K562 (cell line): ENCODE data around the gene HRH1. TPM values are rescaled to one million over a fixed set of nuclear protein-coding genes. Genes with fewer than 3 reads are reported as not detected.
A peak's percentile ranks its signal among the peaks of the same experiment; 100 is the strongest.
"Not testable (repeated sequence)": the region's sequence is repeated elsewhere in the genome, so short reads cannot be mapped to it uniquely, and the experiment has no call there.

Source experiments
- ATAC-seq: fragments of 200-7000 bp; cut with Tn5 transposase; 3 replicates; pipeline ENCODE4 v1.9.1; 2020; ENCODE audit warnings: moderate library complexity
- BruUV-seq: library from RNA; stranded (reverse); fragments of 400-500 nt; replicated peaks from 2 replicates; lab custom pipeline; 2021; lab: Mats Ljungman, UMichigan
- CTCF ChIA-PET: fragments of 300-600 bp; formaldehyde crosslinking; extraction: SDS; loops from one replicate; lab custom pipeline; 2021; ENCODE audit warnings: low intra/inter-chr PET ratio; lab: Yijun Ruan, JAX
- POLR2A ChIA-PET: fragments of 300-600, 350-650 bp; sonication (Branson Sonifier 250); formaldehyde crosslinking; extraction: SDS; loops from one replicate; lab custom pipeline; 2021; ENCODE audit warnings: antibody characterized with exemption, inconsistent platforms; lab: Yijun Ruan, JAX
- DNase-seq, 4 experiments: peaks; one replicate each; pipeline versions ENCODE4 v3.0.0 to v3.0.0-alpha.2; 2011 to 2018; ENCODE audit warnings: low spot score in 3 of 4, mixed read lengths in 3 of 4; ENCODE audit errors: extremely low read depth in 1 of 4
- FAIRE-seq: peaks from 2 replicates; lab custom pipeline; 2011; peaks lifted over from hg19 to GRCh38; lab: Jason Lieb, UNC
- H2AFZ ChIP-seq: 2 replicates; pipeline ENCODE4 v1.6.0; 2011; ENCODE audit warnings: low read depth, low read length, control low read depth, inconsistent platforms
- H3K27ac ChIP-seq: fragments of 200-600 bp; 3 replicates; pipeline ENCODE4 v1.8.0; 2011; ENCODE audit warnings: low read depth, mild to moderate bottlenecking, control low read depth, inconsistent platforms, low read length, moderate library complexity, mixed read lengths; ENCODE audit errors: extremely low read depth
- H3K27me3 ChIP-seq, 2 experiments: fragments of 300-600 bp in 1 of 2; 2 replicates in 1 of 2; 3 replicates in 1 of 2; pipeline versions ENCODE4 v1.6.0 to v1.8.0; 2011; ENCODE audit warnings: inconsistent platforms in 2 of 2, low read length in 2 of 2, mild to moderate bottlenecking in 1 of 2, mixed read lengths in 1 of 2, moderate library complexity in 1 of 2; ENCODE audit not compliant: control insufficient read depth in 2 of 2, insufficient read depth in 2 of 2
- H3K36me3 ChIP-seq: fragments of 300-600 bp; 3 replicates; pipeline ENCODE4 v1.8.0; 2011; ENCODE audit warnings: mild to moderate bottlenecking, low read length, inconsistent platforms; ENCODE audit not compliant: control insufficient read depth, insufficient read depth
- H3K4me1 ChIP-seq, 2 experiments: fragments of 200-600 bp in 1 of 2; replicated peaks in 1 of 2; 2 replicates in 1 of 2; 3 replicates in 1 of 2; pipeline versions ENCODE4 v1.5.1 to v1.8.0; 2011; ENCODE audit warnings: inconsistent platforms in 2 of 2, low read length in 2 of 2, mild to moderate bottlenecking in 1 of 2, mixed read lengths in 1 of 2, moderate library complexity in 1 of 2; ENCODE audit not compliant: control insufficient read depth in 2 of 2, insufficient read depth in 2 of 2
- H3K4me2 ChIP-seq: 2 replicates; pipeline ENCODE4 v1.6.1; 2011; ENCODE audit warnings: low read length, control low read depth, inconsistent platforms, mixed read lengths; ENCODE audit not compliant: insufficient read depth
- H3K4me3 ChIP-seq: fragments of 200-600 bp; sonication (generic), shearing (Covaris generic); 2 replicates; pipeline ENCODE4 v1.5.1; 2016; ENCODE audit warnings: control low read depth, inconsistent platforms
- H3K79me2 ChIP-seq: fragments of 200-600 bp; 3 replicates; pipeline ENCODE4 v1.8.0; 2011; ENCODE audit warnings: low read length, inconsistent platforms; ENCODE audit not compliant: control insufficient read depth, insufficient read depth
- H3K9ac ChIP-seq, 2 experiments: 2 replicates each; pipeline versions ENCODE4 v1.6.0 to v1.6.1; 2011; ENCODE audit warnings: low read depth in 2 of 2, low read length in 2 of 2, control low read depth in 1 of 2, inconsistent platforms in 1 of 2, mild to moderate bottlenecking in 1 of 2, mixed read lengths in 1 of 2; ENCODE audit not compliant: insufficient read depth in 1 of 2
- H3K9me1 ChIP-seq: one replicate; pipeline ENCODE4 v1.6.0; 2011; ENCODE audit warnings: inconsistent platforms, mild to moderate bottlenecking, low read length, moderate library complexity; ENCODE audit not compliant: control insufficient read depth, insufficient read depth
- H3K9me3 ChIP-seq: replicated peaks from 2 replicates; pipeline ENCODE4 v1.5.1; 2011; ENCODE audit warnings: low read depth, low read length, inconsistent platforms; ENCODE audit not compliant: control insufficient read depth, insufficient read depth
- H4K20me1 ChIP-seq: replicated peaks from 2 replicates; pipeline ENCODE4 v1.6.1; 2011; ENCODE audit warnings: low read length, inconsistent platforms, mixed read lengths; ENCODE audit not compliant: control insufficient read depth, insufficient read depth
- CBX2 ChIP-seq: fragments of 200-600 bp; sonication (generic); IDR thresholded peaks from one replicate; pipeline ENCODE4 v1.6.1; 2012; ENCODE audit warnings: mild to moderate bottlenecking, low read length, inconsistent platforms; ENCODE audit not compliant: insufficient read depth, poor library complexity, severe bottlenecking
- JUND ChIP-seq, 2 experiments: IDR thresholded peaks; 2 replicates in 1 of 2; 3 replicates in 1 of 2; pipeline ENCODE4 v1.6.1; 2011; ENCODE audit warnings: borderline replicate concordance in 2 of 2, low read depth in 2 of 2, low read length in 2 of 2, improper control_type of control experiment in 1 of 2, missing biosample characterization in 1 of 2, missing genetic modification characterization in 1 of 2, missing genetic modification reagents in 1 of 2
- PYGO2 ChIP-seq: fragments of 450-650 bp; IDR thresholded peaks from 2 replicates; pipeline ENCODE4 v1.6.1; 2016; ENCODE audit warnings: mild to moderate bottlenecking, missing genetic modification characterization, moderate library complexity, missing compliant biosample characterization
- RNF2 ChIP-seq: sonication (generic); IDR thresholded peaks from 2 replicates; pipeline ENCODE4 v1.6.1; 2016
- SPI1 ChIP-seq: IDR thresholded peaks from 2 replicates; pipeline ENCODE4 v1.6.1; 2011; ENCODE audit warnings: low read depth, low read length, control low read depth, borderline replicate concordance
- ZNF766 ChIP-seq: fragments of 200-800 bp; sonication (Bioruptor generic); conservative IDR thresholded peaks from 2 replicates; pipeline ENCODE4 v1.6.1; 2016; ENCODE audit warnings: missing genetic modification characterization, missing compliant biosample characterization
- WGBS: fragments of 100-300 bp; shearing (Covaris generic); methylation state at CpG from one replicate; pipeline ENCODE4 v1.1.6; 2016; ENCODE audit warnings: low coverage, mixed read lengths; ENCODE audit not compliant: insufficient coverage; ENCODE audit errors: missing lambda C conversion rate; 5-methylcytosine and 5-hydroxymethylcytosine counted together
- in situ Hi-C: fragments of 300-500 bp; cut with MboI; formaldehyde crosslinking; loops from 4 replicates; pipeline ENCODE4 v1.15.0; 2018; ENCODE audit warnings: inconsistent platforms, mixed read lengths
- intact Hi-C: fragments of 100-400 bp; cut with micrococcal nuclease; formaldehyde crosslinking; loops from 2 replicates; pipeline ENCODE4 v1.14.2; 2022
- polyA plus RNA-seq, 8 experiments: library from polyadenylated mRNA; depleted of rRNA in 4 of 8; stranded (reverse) in 5 of 8; unstranded in 3 of 8; fragments of >200 nt; fragmentation: Nextera tagmentation in 2 of 8; fragmentation: Illumina TruSeq in 1 of 8; extraction: Ambion mirVana in 2 of 8; extraction: Trizol in 1 of 8; gene quantifications; 2 replicates each; pipeline versions ENCODE4 v1.2.1 to v1.2.3, GENCODE V29; 2011 to 2014; ENCODE audit warnings: inconsistent platforms in 1 of 8, missing spikeins in 1 of 8
- total RNA-seq, 7 experiments: library from RNA; depleted of rRNA in 6 of 7; stranded (reverse); fragments of >200 nt in 6 of 7; fragmentation: Illumina TruSeq in 2 of 7; extraction: Trizol in 2 of 7; gene quantifications; 2 replicates each; pipeline versions ENCODE4 v1.2.1 to v1.2.3, GENCODE V29; 2011 to 2021; ENCODE audit warnings: low replicate concordance in 1 of 7

HRH1 gene
- total and polyA plus RNA-seq, 9 of the 15 experiments (the other 6 are each of a cell fraction or from before 2014, with no cell fraction given): 0.03 to 0.15 (median 0.06) TPM; not detected in 1

DNA sequence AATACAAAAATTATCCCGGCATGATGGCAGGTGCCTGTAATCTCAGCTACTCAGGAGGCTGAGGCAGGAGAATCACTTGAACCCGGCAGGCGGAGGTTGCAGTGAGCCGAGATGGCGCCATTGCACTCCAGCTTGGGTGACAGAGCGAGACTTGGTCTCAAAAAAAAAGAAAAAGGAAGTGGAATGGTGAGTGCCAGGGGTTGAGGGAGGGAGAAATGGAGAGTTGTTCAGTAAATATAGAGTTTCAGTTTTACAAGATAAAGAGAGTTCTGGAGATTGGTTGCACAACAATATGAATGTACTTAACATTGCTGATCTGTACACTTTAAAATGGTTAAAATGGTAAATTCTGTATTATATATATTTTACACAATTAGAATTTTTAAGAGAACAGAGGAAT is 63.1 kb downstream of the HRH1 start:
- H4K20me1 ChIP-seq, H2AFZ ChIP-seq, ATAC-seq, POLR2A ChIA-PET, H3K36me3 ChIP-seq, in situ Hi-C loops, H3K9ac ChIP-seq, DNase-seq, H3K4me3 ChIP-seq, FAIRE-seq, intact Hi-C loops, BruUV-seq, H3K9me1 ChIP-seq, H3K79me2 ChIP-seq, H3K4me2 ChIP-seq, H3K9me3 ChIP-seq, H3K27ac ChIP-seq, H3K4me1 ChIP-seq: not testable (repeated sequence)
- WGBS: 4% methylated on average over 6 of the region's 6 CpGs
- H3K27me3 ChIP-seq: peaks cover 37 to 48% of the 10 kb centered on the region in 2 experiments
- TF ChIP-seq SPI1: peak; percentile 56; the same call in 1 of the 2 replicates
- CTCF ChIA-PET: interaction anchor here (0.6 kb wide), 1 partner anchor 16 kb away, joined by 4 read pairs; no protein-coding TSS in a partner anchor

DNA sequence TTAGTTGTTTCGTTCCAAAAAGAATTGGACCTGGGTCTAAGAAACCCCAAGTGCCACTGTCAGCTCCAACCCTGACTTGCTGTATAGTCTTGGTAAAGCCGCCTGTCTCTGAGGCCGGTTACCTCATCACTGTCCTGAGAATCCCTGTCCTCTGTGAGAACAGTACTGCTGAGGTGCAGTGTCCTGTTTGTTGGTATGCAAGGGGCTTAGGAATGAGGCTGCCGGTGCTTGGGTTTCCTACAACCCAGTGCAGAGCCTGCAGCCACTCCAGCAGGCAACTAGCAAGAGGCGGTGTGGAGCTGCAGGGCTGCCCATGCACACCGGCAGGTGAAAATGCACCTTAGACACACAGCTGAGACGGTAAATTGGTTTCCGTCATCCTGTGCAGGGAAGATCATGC is 65.9 kb downstream of the HRH1 start:
- no peaks in the 10 kb centered on the region for H3K9me1 ChIP-seq
- H3K4me2 ChIP-seq: no peak overlapping the region
- BruUV-seq: no TSS peak
- WGBS: 11% methylated on average over 8 of the region's 8 CpGs
- intact Hi-C loops (no loop called here), in situ Hi-C loops (no loop called here)
- H3K4me3 ChIP-seq: no peak overlapping the region
- FAIRE-seq (no peak), ATAC-seq (peak; percentile 42; the same call in 2 of the 3 replicates), DNase-seq (no peak)
- no peaks in the 10 kb centered on the region for H3K36me3 ChIP-seq
- H3K79me2 ChIP-seq: no peaks in the 10 kb centered on the region
- no peaks in the 10 kb centered on the region for H3K9me3 ChIP-seq
- CTCF ChIA-PET: no interaction called here
- no peaks in the 10 kb centered on the region for H4K20me1 ChIP-seq
- peak; percentile 13; the same call in 1 of the 2 replicates for TF ChIP-seq RNF2
- no peak for TF ChIP-seq JUND (IDR thresholded peaks at IDR 0.05; ENCODE audit: borderline replicate concordance, low read depth, low read length)
- TF ChIP-seq JUND (tag; IDR thresholded peaks at IDR 0.05; ENCODE audit: borderline replicate concordance, low read depth, low read length): no peak
- peak; percentile 19 for TF ChIP-seq CBX2
- no peak for TF ChIP-seq PYGO2 (tag)
- no peak for TF ChIP-seq ZNF766 (CRISPR knock-in tag)
- POLR2A ChIA-PET: interaction anchor here (1.6 kb wide), 1 partner anchor 10 kb away, joined by 7 read pairs; no protein-coding TSS in a partner anchor
- H3K9ac ChIP-seq: no peak overlapping the region
- H3K27ac ChIP-seq: no peak overlapping the region
- no peaks in the 10 kb centered on the region for H3K4me1 ChIP-seq
- H2AFZ ChIP-seq: no peak overlapping the region
- H3K27me3 ChIP-seq: peaks cover 21 to 52% of the 10 kb centered on the region in 2 experiments
